ENCODE data around the gene ARID1B. TPM values are rescaled to one million over a fixed set of nuclear protein-coding genes. Genes with fewer than 3 reads are reported as not detected.

ARID1B gene
- total RNA-seq, 4 donors from 2014 or later: 87.1 to 194 (median 115) TPM

DNA sequence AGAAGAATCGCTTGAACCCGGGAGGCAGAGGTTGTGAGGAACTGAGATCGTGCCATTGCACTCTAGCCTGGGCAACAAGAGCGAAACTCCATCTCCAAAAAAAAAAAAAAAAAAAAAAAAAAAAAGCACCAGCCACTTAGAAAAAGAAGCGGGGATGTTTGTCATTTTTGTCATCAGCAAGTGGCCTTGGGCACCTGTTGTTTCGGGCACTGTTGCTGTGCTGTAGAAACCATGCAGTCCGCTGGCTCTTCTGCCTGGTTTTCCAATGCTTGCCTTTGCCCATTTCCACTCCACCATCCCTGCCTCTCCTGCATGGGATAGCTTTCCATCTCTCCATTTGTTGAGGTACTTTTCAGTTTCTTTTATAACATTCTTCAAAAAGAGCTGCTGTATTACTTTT lies 129.3 kb downstream of the ARID1B start:
- no peak overlapping the region for H3K27ac ChIP-seq
- H3K4me3 ChIP-seq: no peak overlapping the region
- H3K4me1 ChIP-seq: peaks cover 0 to 9% (median 4%) of the 10 kb centered on the region in 4 donors
- DNase-seq: no peak
- H3K27me3 ChIP-seq: no peaks in the 10 kb centered on the region
- TF ChIP-seq EP300 (IDR thresholded peaks at IDR 0.05; ENCODE audit: low read depth): no peak
- TF ChIP-seq POLR2AphosphoS5 (IDR thresholded peaks at IDR 0.05): no peak
- no peak for TF ChIP-seq CTCF (IDR thresholded peaks at IDR 0.05)
- TF ChIP-seq POLR2A (IDR thresholded peaks at IDR 0.05): no peak
- intact Hi-C loops (cut with DNase I; ENCODE audit: low total_unique reads) (no loop called here), in situ Hi-C loops (cut with MboI; ENCODE audit: low pct_ligation_motif_present in 1 of 4, low pct_unique_long_range_greater_than_20kb in 1 of 4, low sequenced_read_pairs in 3 of 4) (no loop called here)
- WGBS, 2 donors (ENCODE audit: low coverage in 1 of 2): 89 to 95% methylated on average over 7 of the region's 7 CpGs
- no peaks in the 10 kb centered on the region for H3K36me3 ChIP-seq
- H3K9me3 ChIP-seq: no peaks in the 10 kb centered on the region

DNA sequence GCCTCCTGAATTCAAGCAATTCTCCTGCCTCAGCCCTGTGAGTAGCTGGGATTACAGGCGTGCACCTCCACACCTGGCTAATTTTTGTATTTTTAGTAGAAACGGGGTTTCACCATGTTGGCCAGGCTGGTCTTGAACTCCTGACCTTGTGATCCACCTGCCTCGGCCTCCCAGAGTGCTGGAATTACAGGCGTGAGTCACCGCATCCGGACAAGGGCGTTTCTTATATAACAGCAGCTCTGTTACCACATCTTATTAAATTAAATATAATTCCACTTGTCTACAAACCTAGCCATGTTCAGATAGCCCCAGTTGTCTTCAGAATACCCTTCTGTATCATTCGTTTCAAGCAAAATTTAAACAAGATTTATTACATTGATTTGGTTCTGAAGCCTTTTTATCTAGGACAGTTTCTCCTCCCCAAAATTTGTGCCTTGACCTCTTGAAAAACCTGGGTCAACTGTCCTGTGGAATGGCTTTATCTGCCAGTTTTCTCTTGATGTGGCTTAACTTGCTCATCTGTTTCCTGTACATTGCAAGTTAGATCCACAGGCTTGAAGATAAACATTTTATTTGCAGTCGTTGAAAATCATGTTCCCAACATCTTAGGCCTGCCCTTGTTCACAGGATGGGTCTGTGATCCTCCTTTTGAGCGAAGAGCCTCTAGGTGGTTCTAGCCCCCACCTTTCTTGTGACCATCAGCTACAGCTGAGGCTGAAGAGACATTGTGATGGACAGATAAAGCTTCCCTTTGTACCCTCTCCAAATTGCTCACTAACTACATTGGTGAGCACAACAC lies 132.2 kb downstream of the ARID1B start:
- TF ChIP-seq CTCF (IDR thresholded peaks at IDR 0.05) (no peak), POLR2A (IDR thresholded peaks at IDR 0.05) (no peak), POLR2AphosphoS5 (IDR thresholded peaks at IDR 0.05) (no peak), EP300 (IDR thresholded peaks at IDR 0.05; ENCODE audit: low read depth) (no peak)
- peaks cover 0 to 9% (median 4%) of the 10 kb centered on the region in 4 donors for H3K4me1 ChIP-seq
- no peaks in the 10 kb centered on the region for H3K9me3 ChIP-seq
- intact Hi-C loops (cut with DNase I; ENCODE audit: low total_unique reads): no loop called here
- no peaks in the 10 kb centered on the region for H3K36me3 ChIP-seq
- DNase-seq: no peak
- no peaks in the 10 kb centered on the region for H3K27me3 ChIP-seq
- H3K27ac ChIP-seq: no peak overlapping the region
- no peak overlapping the region for H3K4me3 ChIP-seq
- WGBS, 2 donors (ENCODE audit: low coverage in 1 of 2): 89 to 95% methylated on average over 2 to 10 of the region's 10 CpGs
- in situ Hi-C loops (cut with MboI; ENCODE audit: low pct_ligation_motif_present in 1 of 4, low pct_unique_long_range_greater_than_20kb in 1 of 4, low sequenced_read_pairs in 3 of 4): no loop called here

DNA sequence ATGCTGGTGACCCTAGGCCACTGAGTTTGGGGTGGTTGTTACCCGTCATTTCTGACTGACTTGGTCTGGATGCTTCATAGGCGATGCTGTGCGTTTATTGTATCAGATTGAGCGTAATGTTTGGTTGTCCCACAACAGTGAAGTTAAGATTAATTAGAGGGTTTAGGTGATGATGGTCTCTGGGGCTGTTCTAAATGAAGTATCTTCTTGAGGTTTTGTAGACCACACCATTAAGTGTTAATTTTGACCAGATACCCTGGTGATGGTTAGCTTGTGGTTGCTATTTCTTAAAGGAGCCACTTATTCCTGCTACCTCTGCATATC lies 132.8 kb downstream of the ARID1B start:
- Histone ChIP-seq H3K4me3 (no peak overlapping the region), H3K4me1 (peaks cover 0 to 9% (median 4%) of the 10 kb centered on the region in 4 donors), H3K36me3 (no peaks in the 10 kb centered on the region), H3K9me3 (no peaks in the 10 kb centered on the region), H3K27me3 (no peaks in the 10 kb centered on the region), H3K27ac (no peak overlapping the region)
- DNase-seq: no peak
- 95 to 100% methylated on average over 1 to 4 of the region's 4 CpGs for WGBS, 2 donors (ENCODE audit: low coverage in 1 of 2)
- intact Hi-C loops (cut with DNase I; ENCODE audit: low total_unique reads): no loop called here
- TF ChIP-seq POLR2AphosphoS5 (IDR thresholded peaks at IDR 0.05) (no peak), EP300 (IDR thresholded peaks at IDR 0.05; ENCODE audit: low read depth) (no peak), CTCF (IDR thresholded peaks at IDR 0.05) (no peak), POLR2A (IDR thresholded peaks at IDR 0.05) (no peak)
- in situ Hi-C loops (cut with MboI; ENCODE audit: low pct_ligation_motif_present in 1 of 4, low pct_unique_long_range_greater_than_20kb in 1 of 4, low sequenced_read_pairs in 3 of 4): no loop called here

- Histone ChIP-seq H3K9me3 (no peaks in the 10 kb centered on the region), H3K36me3 (no peaks in the 10 kb centered on the region), H3K4me3 (no peak overlapping the region), H3K4me1 (peaks cover 0 to 7% (median under 1%) of the 10 kb centered on the region in 4 donors), H3K27ac (no peak overlapping the region), H3K27me3 (no peaks in the 10 kb centered on the region)
- intact Hi-C loops (cut with DNase I; ENCODE audit: low total_unique reads) (no loop called here), in situ Hi-C loops (cut with MboI; ENCODE audit: low pct_ligation_motif_present in 1 of 4, low pct_unique_long_range_greater_than_20kb in 1 of 4, low sequenced_read_pairs in 3 of 4) (no loop called here)
- no peak for DNase-seq
- WGBS, 2 donors (ENCODE audit: low coverage in 1 of 2): 38 to 72% methylated on average over 1 of the region's 1 CpG
- no peak for TF ChIP-seq POLR2AphosphoS5 (IDR thresholded peaks at IDR 0.05)
- TF ChIP-seq EP300 (IDR thresholded peaks at IDR 0.05; ENCODE audit: low read depth): no peak
- TF ChIP-seq POLR2A (IDR thresholded peaks at IDR 0.05): no peak
- no peak for TF ChIP-seq CTCF (IDR thresholded peaks at IDR 0.05)
These were observed 133.8 kb downstream of the ARID1B start for GRCh38 chr6:156910938-156911337.

Measured in transverse colon (tissue), 4 donors.